GM12801 (cell line): ENCODE measurements around the gene AAMDC.

Experiments used
- CTCF ChIP-seq: IDR thresholded peaks from one replicate; pipeline ENCODE4 v1.5.1; 2011; ENCODE audit warnings: control low read depth; ENCODE audit not compliant: insufficient read length; ENCODE audit errors: extremely low read depth

The AAMDC gene

GRCh38 chr11:77801477-77801876 lies 19.5 kb upstream of the AAMDC start:
- no peak for TF ChIP-seq CTCF

DNA sequence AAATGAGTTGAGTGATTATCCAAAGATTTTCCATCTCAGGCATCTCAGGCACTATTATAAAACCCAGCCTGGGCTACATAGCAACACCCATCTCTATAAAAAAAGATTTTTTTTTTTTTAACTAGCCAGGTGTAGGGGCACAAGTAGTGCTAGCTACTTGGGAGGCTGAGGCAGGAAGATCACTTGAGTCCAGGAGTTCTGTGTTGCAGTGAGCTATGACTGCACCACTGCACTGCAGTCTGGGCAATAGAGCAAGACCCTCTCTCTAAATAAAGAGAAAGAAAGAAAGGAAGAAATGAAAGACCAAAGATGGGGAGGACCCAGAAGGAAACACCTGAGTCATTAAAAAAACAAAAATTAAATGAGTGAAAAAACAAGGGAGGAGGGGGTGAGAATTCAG lies 14.5 kb upstream of the AAMDC start:
- no peak for TF ChIP-seq CTCF

DNA sequence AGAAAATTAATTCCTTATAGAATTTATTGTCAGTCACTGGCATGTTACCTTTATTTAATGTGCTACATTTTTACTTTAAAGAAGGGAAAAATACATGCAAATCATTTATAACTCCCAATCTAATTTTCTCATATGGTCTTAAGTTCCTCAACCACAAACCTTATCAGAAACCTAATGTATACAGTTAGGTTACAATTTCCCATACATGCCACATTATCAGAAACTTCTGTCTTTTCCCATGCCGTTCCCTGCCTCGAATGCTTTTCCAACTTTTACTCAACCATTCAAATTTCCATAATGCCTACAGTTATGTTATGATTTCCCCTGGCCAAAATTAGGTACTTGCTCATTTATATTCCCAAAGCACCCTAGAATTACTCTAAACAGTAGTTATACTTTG lies 14.0 kb upstream of the AAMDC start:
- no peak for TF ChIP-seq CTCF

- no peak for TF ChIP-seq CTCF
Observed at GRCh38 chr11:77813256-77813655, 7.7 kb upstream of the AAMDC start.

DNA sequence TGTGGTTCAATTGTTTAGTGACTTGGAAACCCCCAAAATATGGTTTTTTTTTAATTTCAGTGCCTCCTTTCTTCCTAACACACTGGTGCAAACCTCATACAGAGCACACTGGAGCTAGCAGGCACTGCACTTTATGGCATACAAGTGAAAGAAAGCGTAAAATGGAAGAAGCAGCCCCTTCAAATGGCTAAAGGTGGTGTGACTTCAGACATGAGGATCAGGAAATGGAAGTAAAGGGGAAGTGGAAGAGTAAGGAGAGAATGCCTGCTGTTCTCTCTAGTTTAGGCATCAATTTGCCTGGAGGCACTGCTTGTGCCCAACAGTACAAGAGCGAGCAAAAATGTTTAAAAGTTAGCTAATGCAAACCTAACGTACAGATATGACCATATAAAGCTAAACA lies 6.1 kb upstream of the AAMDC start:
- no peak for TF ChIP-seq CTCF

DNA sequence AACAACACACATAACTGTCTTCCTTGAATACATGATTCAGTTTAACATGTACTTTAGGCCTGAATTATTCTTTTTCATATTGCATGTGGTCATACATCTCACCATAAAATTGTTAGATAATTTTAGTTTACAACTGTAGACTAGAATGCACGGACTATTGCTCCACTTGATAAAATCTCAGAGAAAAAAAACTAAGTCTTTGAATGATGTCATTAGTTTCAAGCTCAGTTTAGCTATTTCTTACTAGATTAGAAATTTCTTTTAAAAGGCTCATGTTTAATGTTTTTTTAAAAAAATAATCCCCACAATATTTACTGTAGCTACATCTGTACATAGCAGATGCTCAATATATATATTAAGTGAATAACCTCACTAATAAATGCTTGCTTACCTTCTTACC lies 5.5 kb upstream of the AAMDC start:
- TF ChIP-seq CTCF = no peak

- TF ChIP-seq CTCF = no peak
Observed at GRCh38 chr11:77819411-77819920, 1.5 kb upstream of the AAMDC start.

DNA sequence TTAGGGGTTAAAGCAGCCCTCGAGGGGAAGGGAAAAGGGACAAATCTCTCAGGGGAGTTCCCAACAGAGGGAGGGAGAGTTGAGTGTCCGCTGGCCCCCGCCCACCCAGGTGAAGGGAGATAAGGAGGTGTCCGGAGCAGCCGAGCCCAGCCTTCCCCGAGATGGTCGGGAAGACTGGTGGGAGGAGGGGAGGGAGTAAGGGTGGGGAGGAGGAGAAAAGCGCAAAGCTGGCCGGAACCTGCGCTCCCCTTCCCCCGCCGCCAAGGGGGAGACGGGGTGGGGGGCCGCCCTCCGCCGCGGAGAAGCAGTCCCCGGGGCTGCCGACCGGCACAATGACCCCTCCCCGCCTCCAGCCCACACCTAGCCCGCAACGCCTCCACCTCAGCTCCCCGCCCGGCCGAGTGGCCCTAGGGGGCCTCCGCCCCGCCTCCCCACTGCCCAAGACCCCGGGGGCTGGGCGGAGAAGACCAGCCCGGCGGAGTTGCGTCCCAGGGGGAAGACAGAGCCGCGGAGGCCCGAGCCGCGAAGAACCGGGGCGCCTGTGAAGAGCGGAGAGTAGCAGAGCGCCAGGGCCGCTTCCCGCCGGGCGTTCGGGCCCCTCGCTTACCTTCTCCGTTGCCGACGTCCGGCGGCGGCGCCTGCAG lies 901 bp upstream of the AAMDC start:
- no peak for TF ChIP-seq CTCF
